Loucy (cell line): ENCODE results near the gene OSM.

Experiments used
- EZH2phosphoT487 ChIP-seq: fragments of 200-600 bp; IDR thresholded peaks from 2 replicates; pipeline ENCODE4 v1.6.1; 2018; ENCODE audit warnings: antibody characterized with exemption, mild to moderate bottlenecking, moderate library complexity, borderline replicate concordance
- TF ChIP-seq, protein P1 (sequence below): fragments of 200-600 bp; sonication (generic); conservative IDR thresholded peaks from 2 replicates; pipeline ENCODE4 v1.5.1; 2014; ENCODE audit warnings: mild to moderate bottlenecking, antibody characterized with exemption, low read length

GRCh38 chr22:30293026-30293425 is 26.4 kb upstream of the OSM start:
- no peak for TF ChIP-seq EZH2phosphoT487
- TF ChIP-seq, protein P1, sequence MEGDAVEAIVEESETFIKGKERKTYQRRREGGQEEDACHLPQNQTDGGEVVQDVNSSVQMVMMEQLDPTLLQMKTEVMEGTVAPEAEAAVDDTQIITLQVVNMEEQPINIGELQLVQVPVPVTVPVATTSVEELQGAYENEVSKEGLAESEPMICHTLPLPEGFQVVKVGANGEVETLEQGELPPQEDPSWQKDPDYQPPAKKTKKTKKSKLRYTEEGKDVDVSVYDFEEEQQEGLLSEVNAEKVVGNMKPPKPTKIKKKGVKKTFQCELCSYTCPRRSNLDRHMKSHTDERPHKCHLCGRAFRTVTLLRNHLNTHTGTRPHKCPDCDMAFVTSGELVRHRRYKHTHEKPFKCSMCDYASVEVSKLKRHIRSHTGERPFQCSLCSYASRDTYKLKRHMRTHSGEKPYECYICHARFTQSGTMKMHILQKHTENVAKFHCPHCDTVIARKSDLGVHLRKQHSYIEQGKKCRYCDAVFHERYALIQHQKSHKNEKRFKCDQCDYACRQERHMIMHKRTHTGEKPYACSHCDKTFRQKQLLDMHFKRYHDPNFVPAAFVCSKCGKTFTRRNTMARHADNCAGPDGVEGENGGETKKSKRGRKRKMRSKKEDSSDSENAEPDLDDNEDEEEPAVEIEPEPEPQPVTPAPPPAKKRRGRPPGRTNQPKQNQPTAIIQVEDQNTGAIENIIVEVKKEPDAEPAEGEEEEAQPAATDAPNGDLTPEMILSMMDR: no peak
